Lower leg skin (tissue), 4 donors: ENCODE results near the gene IGDCC3. TPM values are rescaled to one million over a fixed set of nuclear protein-coding genes. Genes with fewer than 3 reads are reported as not detected.
A peak's percentile ranks its signal among the peaks of the same experiment; 100 is the strongest.

Experiments used
- DNase-seq, 2 donors: peaks; one replicate each; pipeline ENCODE4 v3.0.0-alpha.2; 2019; ENCODE audit warnings: low spot score in 2 of 2
- H3K4me3 ChIP-seq: fragments of 200-600 bp; sonication (generic); 2 replicates; pipeline ENCODE4 v1.5.1; 2017; ENCODE audit warnings: mild to moderate bottlenecking, low read depth; ENCODE audit not compliant: poor library complexity, severe bottlenecking
- POLR2A ChIP-seq, 2 donors: fragments of 450-650 bp; IDR thresholded peaks; one replicate each; pipeline ENCODE4 v1.6.1; 2016 to 2017; ENCODE audit warnings: antibody characterized with exemption in 2 of 2, mild to moderate bottlenecking in 1 of 2, moderate library complexity in 1 of 2
- WGBS, 2 donors: methylation state at CpG; one replicate each; pipeline ENCODE4 v1.1.5; 2018; 5-methylcytosine and 5-hydroxymethylcytosine counted together
- intact Hi-C: fragments of 100-400 bp; cut with DNase I; formaldehyde crosslinking; loops from one replicate; pipeline ENCODE4 v1.15.0; 2023; ENCODE audit warnings: low total_unique reads
- total RNA-seq, 4 donors: library from RNA; depleted of rRNA; stranded (reverse); fragments of >200 nt; gene quantifications; one replicate each; pipeline ENCODE4 v1.1.0, GENCODE V29; 2016
- TF ChIP-seq, protein P1 (sequence below), 3 donors: fragments of 450-650 bp; IDR thresholded peaks; one replicate each; pipeline ENCODE4 v1.5.1; 2016; ENCODE audit warnings: antibody characterized with exemption in 3 of 3, mild to moderate bottlenecking in 3 of 3, moderate library complexity in 2 of 3

The IGDCC3 gene
- total RNA-seq, 4 donors from 2014 or later = not detected

DNA sequence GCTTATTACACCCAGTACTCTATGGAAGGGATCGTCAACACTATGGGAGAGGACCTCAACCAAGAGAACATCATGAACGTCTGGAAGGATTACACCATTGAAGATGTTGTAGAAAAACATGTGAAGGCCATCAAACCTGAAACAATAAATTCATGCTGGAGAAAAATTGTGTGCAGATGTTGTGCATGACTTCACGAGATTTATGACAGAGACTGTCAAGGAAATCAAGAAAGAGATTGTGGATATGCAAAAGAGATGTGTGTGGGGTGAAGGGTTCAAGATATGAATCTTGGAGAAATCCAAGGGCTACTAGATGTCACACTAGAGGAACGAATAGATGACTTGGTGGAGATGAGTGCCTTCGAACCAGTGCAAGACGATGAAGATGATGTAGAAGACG lies 87.6 kb downstream of the IGDCC3 start:
- H3K4me3 ChIP-seq = no peak overlapping the region
- DNase-seq = no peak
- TF ChIP-seq POLR2A (IDR thresholded peaks at IDR 0.05) = no peak
- TF ChIP-seq, protein P1, sequence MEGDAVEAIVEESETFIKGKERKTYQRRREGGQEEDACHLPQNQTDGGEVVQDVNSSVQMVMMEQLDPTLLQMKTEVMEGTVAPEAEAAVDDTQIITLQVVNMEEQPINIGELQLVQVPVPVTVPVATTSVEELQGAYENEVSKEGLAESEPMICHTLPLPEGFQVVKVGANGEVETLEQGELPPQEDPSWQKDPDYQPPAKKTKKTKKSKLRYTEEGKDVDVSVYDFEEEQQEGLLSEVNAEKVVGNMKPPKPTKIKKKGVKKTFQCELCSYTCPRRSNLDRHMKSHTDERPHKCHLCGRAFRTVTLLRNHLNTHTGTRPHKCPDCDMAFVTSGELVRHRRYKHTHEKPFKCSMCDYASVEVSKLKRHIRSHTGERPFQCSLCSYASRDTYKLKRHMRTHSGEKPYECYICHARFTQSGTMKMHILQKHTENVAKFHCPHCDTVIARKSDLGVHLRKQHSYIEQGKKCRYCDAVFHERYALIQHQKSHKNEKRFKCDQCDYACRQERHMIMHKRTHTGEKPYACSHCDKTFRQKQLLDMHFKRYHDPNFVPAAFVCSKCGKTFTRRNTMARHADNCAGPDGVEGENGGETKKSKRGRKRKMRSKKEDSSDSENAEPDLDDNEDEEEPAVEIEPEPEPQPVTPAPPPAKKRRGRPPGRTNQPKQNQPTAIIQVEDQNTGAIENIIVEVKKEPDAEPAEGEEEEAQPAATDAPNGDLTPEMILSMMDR (IDR thresholded peaks at IDR 0.05) = no peak
- intact Hi-C loops = no loop called here
- 72 to 80% methylated on average over 7 of the region's 7 CpGs for WGBS, 2 donors

DNA sequence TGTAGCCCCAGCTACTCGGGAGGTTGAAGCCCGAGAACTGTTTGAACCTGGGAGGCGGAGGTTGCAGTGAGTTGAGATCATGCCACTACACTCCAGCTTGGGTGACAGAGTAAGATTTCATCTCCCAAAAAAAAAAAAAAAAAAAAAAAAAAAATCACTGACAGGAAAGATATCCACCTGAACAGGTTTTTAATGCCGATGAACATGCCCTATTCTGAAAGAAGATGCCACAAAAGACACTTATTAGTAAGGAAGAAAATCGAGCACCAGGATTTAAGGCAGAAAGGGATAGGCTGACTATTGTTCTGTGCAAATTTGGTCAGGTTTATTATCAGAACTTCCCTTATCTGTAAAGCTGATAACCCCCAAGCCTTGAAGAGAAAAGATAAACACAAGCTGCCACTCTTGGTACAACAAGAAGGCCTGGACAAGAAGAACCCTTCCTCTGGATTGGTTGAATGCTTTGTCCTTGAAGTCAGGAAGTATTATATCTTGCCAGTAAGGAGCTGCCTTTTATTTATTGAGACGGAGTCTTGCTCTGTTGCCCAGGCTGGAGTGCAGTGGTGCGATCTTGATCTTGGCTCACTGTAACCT lies 88.4 kb downstream of the IGDCC3 start:
- DNase-seq = no peak
- 87 to 93% methylated on average over 7 of the region's 7 CpGs for WGBS, 2 donors
- intact Hi-C loops = loop anchor here (10.0 kb wide), 1 partner anchor 605 kb away; no protein-coding TSS in a partner anchor
- no peak for TF ChIP-seq POLR2A (IDR thresholded peaks at IDR 0.05)
- TF ChIP-seq, protein P1 (IDR thresholded peaks at IDR 0.05) = no peak
- H3K4me3 ChIP-seq = no peak overlapping the region

DNA sequence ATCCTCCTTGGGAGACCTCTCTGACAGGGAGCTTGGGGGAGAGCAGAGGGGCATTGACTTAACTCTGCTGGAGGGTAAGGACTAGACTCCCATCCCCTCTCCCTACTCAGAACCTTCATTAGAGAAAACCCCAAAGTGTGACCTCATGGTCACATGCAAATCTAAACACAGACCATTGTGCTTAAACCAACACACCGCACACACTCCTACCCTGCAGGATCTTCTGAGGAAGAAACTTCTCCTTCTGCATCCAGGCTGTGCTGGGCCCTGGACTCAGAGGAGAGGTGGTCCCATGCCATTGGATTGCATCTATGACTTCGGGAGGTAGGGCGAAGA lies 90.3 kb downstream of the IGDCC3 start:
- H3K4me3 ChIP-seq = no peak overlapping the region
- no peak for DNase-seq
- intact Hi-C loops = loop anchor here (10.0 kb wide), 1 partner anchor 603 kb away; no protein-coding TSS in a partner anchor
- WGBS, 2 donors = 86 to 90% methylated on average over 2 to 3 of the region's 3 CpGs
- TF ChIP-seq, protein P1 (IDR thresholded peaks at IDR 0.05) = no peak
- no peak for TF ChIP-seq POLR2A (IDR thresholded peaks at IDR 0.05)

DNA sequence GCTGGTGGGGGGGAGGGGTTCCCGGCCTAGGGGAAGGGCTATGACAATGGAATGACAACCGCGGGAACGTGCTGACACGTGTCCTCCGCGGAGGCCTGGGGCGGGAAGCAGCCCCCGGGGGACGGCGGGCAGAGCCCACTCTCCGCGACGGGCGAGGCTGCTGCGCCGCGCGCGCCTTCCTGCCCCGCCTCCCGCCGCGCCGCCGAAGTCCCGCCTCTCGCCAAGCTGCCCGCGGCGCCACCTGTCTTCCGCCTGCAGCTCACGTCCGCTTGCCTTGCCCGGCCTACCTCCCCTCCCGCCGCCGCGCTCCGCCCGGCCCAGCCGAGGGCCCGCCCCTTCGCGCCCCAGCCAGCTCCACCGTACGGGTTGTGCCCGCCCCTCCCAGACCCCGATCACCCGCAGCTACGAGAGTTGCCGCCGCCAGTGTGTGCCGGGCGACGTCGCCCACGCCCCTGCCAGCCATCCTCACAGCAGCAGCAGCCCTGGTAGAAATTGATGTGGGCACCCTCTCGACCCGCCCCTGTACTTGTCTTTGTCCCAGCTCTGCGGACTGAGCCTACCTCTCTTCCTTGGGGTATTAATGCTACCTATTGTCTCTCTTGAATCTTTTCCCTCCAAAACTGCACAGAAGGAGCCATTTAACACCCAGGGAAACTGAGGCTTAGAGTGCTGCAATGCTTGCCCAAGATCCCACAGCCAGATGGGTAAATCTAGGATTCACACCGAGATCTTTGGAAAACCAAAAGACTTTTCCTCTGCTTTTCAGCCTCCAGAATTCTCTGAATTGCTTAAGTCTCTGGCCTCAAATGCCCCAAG lies 90.9 kb downstream of the IGDCC3 start, which contains the start of gene PARP16:
Gene PARP16, minus strand, starts transcription at position 180 of the 816 bp plus-strand sequence. CDS start 457 bp downstream, outside the sequence.
- peak in 1 of 2 donors; percentile 75 for TF ChIP-seq POLR2A (IDR thresholded peaks at IDR 0.05)
- TF ChIP-seq, protein P1 (IDR thresholded peaks at IDR 0.05) = no peak
- peak; percentile 86 to 98 for DNase-seq
- peak within 1 kb of the TSS; percentile 75 for H3K4me3 ChIP-seq
- 3% methylated on average over 36 to 50 of the region's 62 CpGs for WGBS, 2 donors
- intact Hi-C loops = loop anchor here (10.0 kb wide), 1 partner anchor 602 kb away; no protein-coding TSS in a partner anchor

DNA sequence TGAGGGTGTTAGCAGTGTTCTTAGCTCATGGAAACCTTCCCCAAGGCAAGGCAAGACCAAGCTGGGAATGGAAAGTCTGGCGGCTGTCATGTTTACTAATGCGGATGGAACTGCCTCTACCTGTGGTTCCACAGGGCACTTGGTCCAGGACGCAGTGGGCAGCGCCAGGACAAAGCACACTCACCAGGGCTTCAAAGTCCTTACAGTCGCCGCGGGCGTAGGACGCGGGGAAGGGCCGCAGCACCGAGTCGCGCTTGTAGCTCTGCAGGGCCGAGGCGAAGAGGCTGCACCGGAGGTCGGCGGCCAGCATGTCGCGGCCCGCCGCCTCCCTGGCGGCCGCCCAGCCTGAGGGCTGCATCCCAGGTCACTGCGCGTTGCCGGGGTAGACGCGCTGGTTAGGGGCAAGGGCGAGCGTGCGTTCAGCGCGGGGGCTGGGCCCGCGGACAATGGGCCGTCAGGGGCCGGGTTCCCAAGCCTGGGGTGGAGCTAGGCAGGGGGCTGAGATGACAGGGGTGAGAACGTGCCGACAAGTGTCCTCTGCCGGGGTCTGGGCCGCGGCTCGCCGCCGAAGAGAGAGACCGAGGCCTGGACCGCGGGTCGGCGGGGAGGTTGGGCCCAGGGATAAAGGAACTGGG lies 91.6 kb downstream of the IGDCC3 start:
- no peak for DNase-seq
- H3K4me3 ChIP-seq = peak overlapping the region; percentile 75
- 0 to 2% methylated on average over 18 to 41 of the region's 52 CpGs for WGBS, 2 donors
- TF ChIP-seq POLR2A (IDR thresholded peaks at IDR 0.05) = no peak
- TF ChIP-seq, protein P1 (IDR thresholded peaks at IDR 0.05) = no peak
- intact Hi-C loops = loop anchor here (10.0 kb wide), 1 partner anchor 601 kb away; no protein-coding TSS in a partner anchor
